ENCODE measurements around the gene NPAT.
"Not testable (repeated sequence)": the region's sequence is repeated elsewhere in the genome, so short reads cannot be mapped to it uniquely, and the experiment has no call there.

NPAT gene

DNA sequence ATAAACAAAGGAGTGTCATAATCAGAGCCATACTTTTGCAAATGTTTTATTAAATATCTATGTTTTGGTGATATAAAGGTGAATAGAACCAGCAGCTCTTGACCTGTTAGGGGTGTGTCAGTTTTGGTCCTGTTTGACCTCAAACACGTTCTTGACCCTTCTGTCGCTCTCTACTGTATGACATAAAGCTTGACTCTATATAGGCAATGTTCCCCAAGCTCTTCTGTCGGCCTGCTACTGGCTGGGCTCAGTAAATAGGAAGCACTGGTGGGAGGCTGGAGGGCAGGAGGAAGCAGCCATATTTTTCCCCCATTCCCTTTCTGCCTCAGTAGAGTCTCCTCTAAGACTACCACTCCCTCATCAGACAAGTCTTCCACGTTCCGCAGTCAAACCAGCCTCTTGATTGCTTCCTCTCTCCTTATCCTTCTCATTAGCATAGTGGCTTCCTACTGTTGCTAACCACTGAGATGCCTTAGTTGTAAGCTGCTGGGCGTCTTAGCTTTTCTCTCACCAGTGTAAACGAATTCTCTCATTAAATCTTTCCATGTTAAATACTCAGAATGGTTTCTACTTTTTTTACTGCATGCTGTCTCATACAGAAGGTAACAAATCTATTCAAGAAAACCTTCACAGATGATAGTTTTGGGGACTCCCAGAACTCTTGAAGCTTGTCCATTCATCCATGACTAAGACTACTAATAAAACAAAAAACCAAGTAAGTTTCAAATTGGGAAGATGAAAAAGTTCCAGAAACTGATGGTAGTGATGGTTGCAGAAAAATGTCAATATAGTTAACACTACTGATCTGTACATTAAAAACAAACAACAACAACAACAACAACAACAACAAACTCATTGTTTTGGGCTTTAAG is 3.3 kb downstream of the NPAT start:
- no peak for DNase-seq

DNA sequence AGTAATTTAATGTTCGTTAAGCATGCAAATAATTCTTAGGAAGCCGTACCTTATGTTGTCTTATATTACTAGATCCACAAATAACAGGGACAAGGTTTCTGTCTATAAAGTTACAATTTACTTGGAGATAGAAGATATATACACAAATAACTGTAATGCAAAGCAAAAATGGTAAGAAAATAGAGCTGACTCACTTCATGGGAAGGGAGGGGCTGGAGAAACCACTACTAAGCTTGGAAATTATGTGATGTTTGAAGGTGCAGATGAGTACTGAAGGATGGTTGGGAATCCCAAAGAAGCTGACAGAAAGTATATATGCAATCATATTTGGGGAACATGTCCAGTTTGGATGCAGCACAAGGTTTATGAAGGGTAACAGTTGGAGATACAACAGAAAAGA is 4.0 kb downstream of the NPAT start:
- no peak for DNase-seq

DNA sequence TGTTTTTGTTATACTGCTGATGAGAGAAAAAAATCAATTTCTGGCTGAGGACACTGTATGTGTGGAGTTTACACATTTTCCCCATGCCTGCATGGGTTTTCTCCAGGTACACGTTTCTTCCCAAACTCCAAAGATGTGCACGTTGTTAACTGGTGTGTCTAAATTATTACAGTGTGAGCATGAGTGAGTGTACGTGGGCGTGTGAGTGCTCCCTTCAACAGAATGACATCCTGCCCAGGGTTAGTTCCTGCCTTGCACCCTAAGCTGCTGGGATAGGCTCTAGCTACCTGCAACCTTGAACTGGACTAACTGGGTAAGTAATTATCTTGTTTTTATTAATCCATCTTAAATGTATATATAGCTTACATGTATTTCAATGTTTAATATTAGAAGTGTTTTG is 5.5 kb downstream of the NPAT start:
- DNase-seq, result no peak

DNA sequence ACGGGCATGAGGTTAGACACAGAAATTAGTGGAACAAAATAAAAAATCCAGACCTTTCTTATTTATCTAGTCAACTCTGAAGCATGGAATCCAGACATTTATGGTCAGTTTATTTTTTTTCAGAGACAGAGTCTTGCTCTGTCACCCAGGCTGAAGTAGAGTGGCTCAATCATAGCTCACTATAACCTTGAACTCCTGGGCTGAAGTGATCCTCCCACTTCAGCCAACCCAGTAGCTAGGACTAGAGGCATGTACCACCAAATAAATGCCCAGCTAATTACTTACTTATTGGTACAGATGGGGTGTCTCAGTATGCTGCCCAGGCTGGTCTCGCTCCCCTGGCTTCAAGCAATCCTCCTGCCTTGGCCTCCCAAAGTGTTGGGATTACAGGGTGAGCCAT is 8.7 kb downstream of the NPAT start:
- DNase-seq, result no peak

DNA sequence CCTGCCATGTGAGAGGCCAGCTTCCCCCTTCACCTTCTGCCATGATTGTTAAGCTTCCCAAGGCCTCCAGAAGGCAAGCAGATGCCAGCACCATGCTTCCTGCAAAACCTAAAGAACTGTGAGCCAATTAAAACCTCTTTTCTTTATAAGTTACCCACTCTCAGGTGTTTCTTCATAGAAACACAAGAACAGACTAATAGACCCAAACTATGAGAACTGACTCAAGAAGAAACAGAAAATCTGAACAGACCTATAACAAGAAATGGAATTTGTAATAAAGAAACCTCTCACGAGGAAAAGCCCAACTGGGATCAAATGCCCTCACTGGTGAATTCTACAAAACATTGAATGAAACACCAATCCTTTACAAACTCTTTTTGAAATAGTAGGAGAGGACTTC is 12.0 kb downstream of the NPAT start:
- DNase-seq, result no peak

DNA sequence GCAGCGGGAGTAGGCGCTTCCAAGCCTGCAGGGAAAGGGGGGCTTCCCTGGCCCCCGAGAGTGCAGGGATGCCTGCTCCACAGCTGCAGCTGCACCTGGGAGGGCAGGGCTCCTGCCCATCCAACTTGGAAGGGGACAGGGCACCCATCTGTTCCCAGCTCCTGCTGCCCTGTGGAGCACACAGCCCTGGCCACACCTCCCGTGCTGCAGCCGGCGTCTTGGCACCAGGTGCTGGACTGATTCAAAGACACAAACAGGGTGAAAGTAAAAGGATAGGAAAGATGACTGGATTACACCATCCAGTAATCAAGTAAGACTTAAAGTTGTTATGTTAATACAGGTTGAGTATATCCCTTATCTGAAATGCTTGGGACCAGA is 14.8 kb downstream of the NPAT start:
- no peak for DNase-seq

DNA sequence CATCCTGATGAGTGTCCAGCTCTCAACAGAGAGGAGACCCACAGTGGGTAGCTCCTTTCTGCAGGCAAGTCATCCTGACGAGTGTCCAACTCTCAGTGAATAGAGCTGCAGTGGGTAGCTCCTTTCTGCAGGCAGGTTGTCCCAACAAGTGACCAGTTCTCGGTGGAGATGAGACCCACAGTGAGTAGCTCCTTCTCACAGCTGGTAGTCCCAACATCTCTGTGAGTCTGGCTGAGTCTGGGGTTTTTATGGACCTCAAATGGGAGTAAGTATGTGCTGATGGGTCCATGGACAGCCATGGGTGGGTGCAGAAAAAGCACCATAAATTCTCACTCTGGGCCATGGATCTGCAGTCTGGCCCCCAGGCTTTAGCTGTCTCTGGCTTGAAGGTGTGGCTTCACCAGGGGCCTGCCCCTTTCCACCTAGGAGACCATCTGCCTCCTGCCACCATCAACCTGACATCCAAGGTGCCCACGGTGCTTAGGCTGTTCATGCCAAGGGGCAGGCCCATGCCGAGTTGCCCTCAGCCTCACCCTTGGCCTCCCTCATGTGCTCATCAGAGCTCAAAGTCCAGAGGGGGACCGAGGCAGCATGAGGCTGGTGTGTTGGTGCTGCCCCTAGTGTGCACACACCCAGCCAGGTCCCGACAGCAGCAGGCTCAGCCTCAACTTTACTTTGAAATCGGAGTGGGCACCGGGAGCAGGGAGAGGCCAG is 15.3 kb downstream of the NPAT start:
- DNase-seq, result no peak

DNA sequence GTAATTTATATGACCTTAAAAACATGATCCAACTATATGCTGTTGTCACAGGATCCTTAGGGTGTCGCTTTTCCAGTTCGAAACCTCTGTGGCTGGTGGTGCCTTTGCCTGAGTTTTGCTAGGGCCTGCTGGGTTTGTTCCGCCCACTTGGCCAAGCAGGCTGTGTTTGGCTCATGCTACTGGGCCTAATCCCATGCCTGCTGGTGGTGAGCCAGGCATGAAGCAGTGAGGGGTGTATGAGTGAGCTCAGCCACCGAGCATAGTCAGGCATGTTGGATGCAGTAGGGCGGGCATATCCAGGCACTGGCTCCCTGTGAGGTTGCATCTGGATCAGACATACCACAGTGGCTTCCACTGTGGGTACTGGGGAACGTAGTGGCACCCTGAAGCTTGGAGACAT is 16.3 kb downstream of the NPAT start:
- DNase-seq, result no peak

DNA sequence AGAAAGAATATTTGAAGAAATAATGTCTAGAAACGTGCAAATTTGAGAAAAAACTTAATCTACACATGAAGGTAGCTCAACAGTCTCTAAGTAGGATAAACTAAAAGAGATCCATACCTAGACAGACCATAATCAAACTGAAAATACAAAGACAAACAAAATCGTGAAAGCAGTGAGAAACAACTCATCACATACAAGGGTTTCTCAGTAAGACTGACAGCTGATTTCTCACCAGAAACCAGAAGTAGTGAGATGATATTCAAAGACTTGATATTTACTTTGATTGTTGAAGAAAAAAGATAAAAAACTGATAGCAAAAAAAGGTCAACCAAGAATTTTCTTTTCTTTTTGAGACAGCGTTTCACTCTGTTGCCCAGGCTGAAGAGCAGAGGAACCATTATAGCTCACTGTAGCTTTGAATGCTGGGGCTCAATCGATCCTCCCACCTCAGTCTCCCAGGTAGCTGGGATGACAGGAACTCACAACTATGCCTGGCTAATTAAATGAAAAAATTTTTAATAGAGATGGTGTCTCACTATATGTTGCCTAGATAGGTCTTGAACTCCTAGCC is 17.4 kb downstream of the NPAT start:
- no peak for DNase-seq

DNA sequence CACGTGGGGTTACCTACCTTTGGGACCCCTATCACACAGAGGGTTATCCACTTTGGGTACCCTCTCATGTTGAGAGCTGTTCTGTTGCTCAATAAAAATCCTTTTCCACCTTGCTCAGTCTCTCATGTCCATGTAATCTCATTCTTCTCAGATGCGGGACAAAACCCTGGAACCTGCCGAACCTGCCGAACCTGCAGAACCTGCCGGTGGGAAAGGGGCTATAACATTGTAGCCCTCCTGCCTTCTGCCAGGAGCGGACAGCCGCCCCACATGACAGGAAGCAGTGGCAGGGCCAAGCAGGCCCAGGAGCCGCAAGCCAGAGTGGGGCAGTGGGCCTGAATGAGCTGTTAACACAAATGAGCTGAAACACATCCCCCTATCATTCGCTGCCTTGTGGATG is 18.1 kb downstream of the NPAT start:
- DNase-seq, result no peak

DNA sequence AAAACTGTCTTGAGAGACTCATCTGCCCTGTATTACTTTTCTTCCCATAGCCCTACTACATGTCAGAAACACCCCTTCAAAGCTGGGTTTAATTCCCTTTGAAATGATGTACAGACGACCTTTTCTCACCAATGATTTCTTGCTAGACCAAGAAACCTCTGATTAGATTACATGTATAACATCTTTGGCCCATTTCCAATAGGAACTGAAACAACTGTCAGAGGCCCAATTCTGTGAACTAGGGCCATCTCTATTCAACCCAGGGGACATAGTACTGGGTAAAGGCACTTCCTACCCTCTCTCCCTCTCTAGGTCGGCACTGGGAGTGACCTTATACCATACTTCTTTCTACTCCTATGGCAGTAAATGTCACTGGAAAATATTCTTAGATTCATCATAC is 19.4 kb downstream of the NPAT start:
- no peak for DNase-seq

DNA sequence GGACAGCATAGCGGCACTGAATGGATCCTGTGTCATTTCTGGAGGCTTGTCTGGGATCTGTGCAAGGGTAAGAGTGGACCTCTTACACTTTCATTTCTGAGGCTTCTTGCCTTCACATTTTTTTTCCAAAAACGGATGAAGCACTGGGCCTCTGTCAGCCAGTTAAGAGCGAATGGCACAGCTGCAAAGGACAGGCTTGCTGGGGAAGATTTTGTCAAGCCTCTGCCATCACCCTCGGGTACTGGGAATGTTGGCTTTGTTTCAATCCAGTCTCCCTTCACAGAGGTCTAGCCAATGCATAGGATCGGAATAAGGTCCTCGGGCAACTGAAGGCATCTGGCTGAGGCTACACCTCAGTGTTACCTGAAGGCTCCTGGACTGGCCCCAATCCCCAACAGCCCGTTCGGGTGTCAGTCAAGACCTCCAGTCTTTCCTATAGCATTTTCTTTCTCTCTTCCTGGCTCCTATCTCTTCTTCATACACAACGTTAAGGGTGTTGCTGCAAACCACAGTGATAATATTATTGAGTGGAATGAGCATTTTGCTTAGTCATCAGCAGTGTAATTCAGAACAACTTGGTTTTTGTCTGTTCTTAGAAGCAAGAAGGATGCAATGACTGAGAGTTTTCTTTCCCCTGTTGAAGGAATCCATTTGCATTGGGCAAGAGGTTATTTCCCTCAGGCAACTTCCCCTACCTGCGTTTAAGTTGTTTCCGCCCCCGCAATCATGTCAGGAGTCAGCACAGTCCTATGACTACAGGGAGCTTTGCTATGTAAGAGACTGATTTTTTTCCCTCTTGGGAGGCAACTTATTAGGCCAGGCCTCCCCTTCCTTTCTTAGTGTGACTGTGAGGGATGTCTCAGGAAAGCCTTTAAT is 22.8 kb downstream of the NPAT start:
- DNase-seq, result no peak

DNA sequence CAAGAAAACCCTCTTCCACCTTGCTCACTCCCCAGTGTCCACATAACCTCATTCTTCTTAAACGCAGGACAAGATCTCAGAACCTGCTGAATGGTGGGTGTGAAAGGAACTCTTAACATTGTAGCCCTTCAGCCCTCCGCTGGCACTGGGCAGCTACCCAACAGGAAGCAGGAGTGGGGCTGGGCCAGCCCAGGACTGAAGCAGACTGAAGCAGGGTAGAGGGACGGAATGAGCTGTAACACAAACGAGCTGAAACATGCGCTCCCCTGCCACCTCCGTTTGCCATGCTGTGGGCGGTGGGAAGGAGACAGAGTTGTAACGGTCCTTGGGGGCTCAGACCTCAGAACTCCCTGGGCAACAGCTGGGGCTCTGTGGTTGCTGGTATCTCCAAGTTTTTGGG is 23.6 kb downstream of the NPAT start:
- DNase-seq, result no peak

DNA sequence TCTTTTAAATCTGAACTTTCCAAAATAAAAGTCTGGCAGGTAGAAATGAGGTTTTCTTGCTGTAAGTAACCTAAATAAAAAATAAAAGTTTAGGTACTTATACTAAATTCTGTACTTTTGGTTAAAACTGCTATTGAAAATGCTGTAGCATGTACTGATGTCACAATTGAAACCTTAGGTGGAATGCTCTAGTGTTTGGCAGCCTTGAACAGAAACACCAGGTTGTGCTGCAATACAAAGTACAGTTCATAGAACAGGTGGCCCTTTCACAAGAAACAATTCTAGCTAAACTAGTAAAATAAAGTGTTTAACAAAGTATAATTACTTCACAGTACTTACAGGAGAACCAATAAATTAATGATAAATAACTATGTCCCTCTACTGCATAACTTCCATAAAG is 25.1 kb downstream of the NPAT start:
- no peak for DNase-seq

DNA sequence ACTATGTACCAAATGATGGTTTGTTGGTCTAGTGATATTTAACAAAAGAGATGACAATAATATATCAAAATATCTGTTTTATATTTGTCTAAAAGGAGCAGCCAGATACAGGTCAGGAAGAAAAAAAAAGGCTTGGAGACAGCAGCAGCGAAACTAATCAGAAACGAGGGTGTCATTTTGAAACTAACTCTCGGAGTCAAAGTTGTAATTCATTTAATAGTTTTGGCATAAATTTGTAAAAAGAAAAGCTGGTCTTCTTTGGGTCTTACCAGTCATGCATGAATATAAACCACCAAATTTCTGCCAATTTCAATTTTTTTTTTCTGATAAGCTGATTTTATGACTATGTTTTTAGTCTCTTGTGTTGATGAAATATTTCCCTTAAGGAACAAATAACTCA is 25.5 kb downstream of the NPAT start:
- DNase-seq, result no peak

DNA sequence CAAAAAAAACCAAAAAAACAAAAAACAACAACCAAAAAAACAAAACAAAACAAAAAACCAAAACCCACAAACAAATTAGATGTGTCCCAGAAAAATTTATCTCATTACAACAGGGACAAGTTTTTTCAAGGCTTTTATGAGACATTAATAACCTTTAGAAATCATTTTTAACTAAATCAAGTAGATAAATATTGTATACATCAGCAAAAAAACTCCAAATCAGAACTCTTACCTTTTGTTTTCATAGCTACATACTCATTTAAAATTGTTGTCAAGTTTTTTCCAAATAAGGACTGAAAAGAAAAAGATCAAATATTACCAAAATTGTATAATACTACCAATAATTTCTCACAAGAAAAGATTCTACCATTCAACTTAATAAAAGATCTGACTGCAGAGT is 28.7 kb downstream of the NPAT start:
- DNase-seq, result no peak

DNA sequence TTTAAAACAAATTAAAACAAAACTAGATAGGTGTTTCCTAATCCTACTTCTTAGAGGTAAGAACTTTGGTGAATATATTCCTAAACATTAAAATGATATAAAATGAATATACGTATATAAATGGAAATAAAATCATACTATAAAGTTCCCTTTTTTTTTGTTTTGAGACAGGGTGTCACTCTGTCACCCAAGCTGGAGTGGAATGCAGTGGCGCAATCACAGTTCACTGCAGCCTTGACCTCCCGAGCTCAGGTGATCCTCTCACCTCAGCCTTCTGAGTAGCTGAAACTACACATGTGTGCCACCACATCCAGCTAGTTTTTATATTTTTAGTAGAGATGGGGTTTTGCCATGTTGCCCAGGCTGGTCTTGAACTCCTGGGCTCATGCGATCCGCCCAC is 44.9 kb downstream of the NPAT start:
- DNase-seq, result no peak

DNA sequence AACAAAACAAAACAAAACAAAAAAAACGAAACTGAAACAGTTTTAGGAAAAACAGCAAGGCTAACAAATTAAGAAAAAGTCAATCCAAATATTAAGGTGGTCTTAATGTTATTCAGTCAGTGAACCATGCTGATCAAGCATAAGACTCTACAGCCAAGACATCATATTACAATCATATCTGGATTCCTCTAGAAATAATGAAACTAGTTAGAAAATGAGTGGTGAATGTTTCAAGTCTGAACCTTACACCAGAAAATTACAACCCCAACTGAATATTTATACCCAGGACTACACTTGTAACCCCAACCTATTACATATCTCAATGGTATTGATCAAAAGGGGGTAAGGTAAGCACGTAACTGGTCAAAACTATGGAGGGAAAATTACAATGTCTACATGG is 52.3 kb downstream of the NPAT start:
- DNase-seq, result no peak

DNA sequence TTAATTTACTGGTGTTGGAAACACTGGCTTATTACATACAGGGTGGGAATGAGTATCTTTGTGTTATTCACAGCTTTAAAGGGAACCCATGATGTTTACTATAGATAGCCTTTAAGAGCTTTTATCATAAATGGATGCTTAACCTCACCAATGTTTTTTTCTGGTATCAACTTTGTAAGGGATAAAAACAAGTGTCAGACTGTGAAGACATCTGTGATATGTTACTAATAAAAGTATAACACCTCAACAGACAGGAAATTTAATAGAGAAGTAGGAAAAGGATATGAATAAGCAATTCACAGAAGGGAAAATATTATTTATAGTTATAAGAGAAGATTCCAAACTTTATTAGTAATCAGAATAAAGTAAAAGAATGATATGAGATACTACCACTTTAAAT is 54.8 kb downstream of the NPAT start:
- no peak for DNase-seq

DNA sequence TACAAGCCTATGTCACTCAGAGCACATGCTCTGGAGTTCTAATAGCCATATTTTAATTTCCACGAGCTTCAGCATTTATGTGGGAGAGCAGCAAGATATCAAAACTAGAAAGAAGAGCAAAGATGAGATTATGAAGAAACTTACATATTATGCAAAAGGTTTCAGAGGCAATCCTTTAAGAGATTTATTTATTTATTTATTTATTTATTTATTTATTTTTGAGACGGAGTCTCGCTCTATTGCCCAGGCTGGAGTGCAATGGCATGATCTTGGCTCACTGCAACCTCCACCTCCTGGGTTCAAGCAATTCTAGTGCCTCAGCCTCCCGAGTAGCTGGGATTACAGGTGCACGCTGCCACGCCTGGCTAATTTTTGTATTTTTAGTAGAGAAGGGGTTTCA is 59.6 kb downstream of the NPAT start:
- not testable (repeated sequence) for DNase-seq

DNA sequence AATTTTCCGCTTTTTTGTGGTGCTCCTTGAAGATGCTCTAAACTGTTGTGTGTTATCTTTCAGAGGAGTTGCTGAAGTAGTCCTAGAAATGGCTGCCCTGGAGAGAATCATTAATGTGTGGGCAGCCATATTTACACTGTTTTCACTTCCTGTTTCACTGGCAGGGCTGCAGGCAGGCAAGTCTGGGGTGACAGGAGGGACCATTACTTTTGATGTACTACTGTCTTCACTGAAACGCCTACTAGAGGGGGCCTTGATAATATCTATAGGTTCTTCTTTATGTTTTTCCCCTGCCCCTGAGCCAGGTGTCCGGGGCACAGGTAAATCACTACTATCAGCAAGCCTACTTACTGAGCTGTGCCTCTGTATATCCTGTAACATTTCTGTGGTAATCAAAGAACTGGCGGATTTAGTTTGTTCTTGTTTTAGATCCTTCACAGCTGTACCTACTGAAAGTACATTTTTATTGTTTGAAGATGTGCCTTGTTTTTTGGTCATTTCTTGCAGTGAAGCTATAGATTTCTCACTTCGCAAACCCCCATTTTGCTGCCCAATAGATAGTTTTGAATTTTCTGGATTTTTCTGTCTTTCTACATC is 61.4 kb downstream of the NPAT start:
- DNase-seq, result no peak

DNA sequence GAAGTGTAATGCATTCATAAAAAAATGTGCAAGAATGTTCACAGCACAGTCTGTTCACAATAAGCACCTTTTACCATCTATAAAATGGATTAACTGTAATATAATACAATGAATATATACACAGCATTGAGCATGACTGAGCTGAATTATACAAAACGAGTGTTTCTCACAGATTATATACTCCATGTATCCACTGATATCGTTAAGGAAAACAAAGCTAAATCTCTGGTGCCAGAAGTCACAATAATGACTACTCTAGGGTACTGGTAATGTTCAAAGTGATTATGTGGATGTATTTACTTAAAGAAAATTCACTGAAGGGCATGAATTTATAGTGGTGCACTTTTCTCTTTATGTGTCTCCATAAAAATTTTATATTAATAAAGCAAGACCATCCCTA is 67.8 kb downstream of the NPAT start:
- no peak for DNase-seq

DNA sequence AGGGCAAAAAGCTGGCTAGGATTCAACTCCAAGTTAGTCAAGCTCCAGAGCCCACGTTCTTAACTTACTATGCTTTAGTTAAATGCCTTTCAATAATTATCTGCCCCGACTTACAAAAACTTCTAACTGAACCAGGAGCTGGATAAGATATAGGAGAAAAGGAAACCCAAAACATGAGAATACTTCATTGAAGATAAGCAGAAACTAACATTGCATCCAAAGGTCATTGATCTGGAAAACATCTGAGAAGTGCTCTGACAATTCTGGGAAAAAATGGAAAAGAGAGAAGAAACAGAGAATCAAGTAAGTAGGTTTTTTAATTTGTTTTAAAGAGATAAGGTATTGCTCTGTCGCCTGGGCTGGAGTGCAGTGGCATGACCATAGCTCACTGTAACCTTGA is 73.9 kb downstream of the NPAT start:
- DNase-seq, result no peak

All from SHP77 treated with DMSO at 0.1 percent for 48 hours (cell line).